SK-N-SH (cell line): ENCODE results near the gene CHERP. TPM values are rescaled to one million over a fixed set of nuclear protein-coding genes. Genes with fewer than 3 reads are reported as not detected.

Experiments
- EZH2phosphoT487 ChIP-seq: fragments of 200-600 bp; sonication (generic); IDR thresholded peaks from 2 replicates; pipeline ENCODE4 v1.6.1; 2017; ENCODE audit warnings: low read depth, mixed run types, mild to moderate bottlenecking, antibody characterized with exemption, moderate library complexity, borderline replicate concordance
- SIN3A ChIP-seq: IDR thresholded peaks from 2 replicates; pipeline ENCODE4 v1.6.1; 2012; ENCODE audit warnings: low read depth, mild to moderate bottlenecking, low read length, moderate library complexity, borderline replicate concordance
- polyA plus RNA-seq, 3 experiments: library from polyadenylated mRNA; depleted of rRNA; stranded (reverse); fragments of >200 nt; gene quantifications; 2 replicates each; pipeline ENCODE4 v1.2.3, GENCODE V29; 2012
- small RNA-seq, 7 experiments: library from RNA; depleted of rRNA; stranded (forward); fragments of <200 nt; gene quantifications; one replicate each; pipeline ENCODE3, GENCODE V24; 2012
- TF ChIP-seq, protein P1 (sequence below): fragments of 200-600 bp; sonication (generic); IDR thresholded peaks from 2 replicates; pipeline ENCODE4 v1.6.1; 2017; ENCODE audit warnings: antibody characterized with exemption, mild to moderate bottlenecking, moderate library complexity

Gene CHERP
- polyA plus RNA-seq, 1 of the 3 experiments (the other 2 are of a cell fraction): 16.8 TPM

DNA sequence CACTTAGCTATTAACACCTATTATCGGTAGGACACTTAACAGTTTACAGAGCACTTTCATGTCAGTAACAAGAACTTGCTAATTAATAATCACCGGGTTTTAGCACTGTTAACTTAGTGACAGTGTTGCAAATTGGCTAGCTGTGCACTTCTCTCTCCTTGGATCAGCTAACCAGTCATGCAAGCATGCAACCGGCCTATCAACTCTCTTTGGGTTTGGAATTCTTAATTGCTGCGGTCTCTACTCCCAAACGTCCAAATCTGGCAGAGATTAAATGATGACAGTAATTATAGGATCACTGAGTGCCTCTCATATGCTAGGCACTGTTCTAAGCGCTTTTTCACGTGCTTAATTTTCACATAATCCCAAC is 71.7 kb downstream of the CHERP start (continued):
- TF ChIP-seq, protein P1, sequence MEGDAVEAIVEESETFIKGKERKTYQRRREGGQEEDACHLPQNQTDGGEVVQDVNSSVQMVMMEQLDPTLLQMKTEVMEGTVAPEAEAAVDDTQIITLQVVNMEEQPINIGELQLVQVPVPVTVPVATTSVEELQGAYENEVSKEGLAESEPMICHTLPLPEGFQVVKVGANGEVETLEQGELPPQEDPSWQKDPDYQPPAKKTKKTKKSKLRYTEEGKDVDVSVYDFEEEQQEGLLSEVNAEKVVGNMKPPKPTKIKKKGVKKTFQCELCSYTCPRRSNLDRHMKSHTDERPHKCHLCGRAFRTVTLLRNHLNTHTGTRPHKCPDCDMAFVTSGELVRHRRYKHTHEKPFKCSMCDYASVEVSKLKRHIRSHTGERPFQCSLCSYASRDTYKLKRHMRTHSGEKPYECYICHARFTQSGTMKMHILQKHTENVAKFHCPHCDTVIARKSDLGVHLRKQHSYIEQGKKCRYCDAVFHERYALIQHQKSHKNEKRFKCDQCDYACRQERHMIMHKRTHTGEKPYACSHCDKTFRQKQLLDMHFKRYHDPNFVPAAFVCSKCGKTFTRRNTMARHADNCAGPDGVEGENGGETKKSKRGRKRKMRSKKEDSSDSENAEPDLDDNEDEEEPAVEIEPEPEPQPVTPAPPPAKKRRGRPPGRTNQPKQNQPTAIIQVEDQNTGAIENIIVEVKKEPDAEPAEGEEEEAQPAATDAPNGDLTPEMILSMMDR: no peak
- no peak for TF ChIP-seq EZH2phosphoT487
- no peak for TF ChIP-seq SIN3A
- TF ChIP-seq, all 33 proteins: peak for 0

Small RNAs within 50 kb of the gene (small RNA-seq; reads per million reads assigned to genes)
- gene RN7SL146P: 0 reads per million in 7 experiments

Other genes starting within 250 kb of the CHERP start
- gene KLF2, start 217.6 kb downstream of the CHERP start, polyA plus RNA-seq (2012; rRNA removed): 2.8 and 6.9 TPM in 2 replicates
- gene EPS15L1, start 70.5 kb downstream of the CHERP start, polyA plus RNA-seq (2012; rRNA removed): 16.0 and 18.7 TPM in 2 replicates
- gene CALR3, start 46.3 kb downstream of the CHERP start, polyA plus RNA-seq (2012; rRNA removed): not detected in 2 replicates
- 5.1 and 6.0 TPM in 2 replicates for gene C19orf44, start 46.0 kb downstream of the CHERP start, polyA plus RNA-seq (2012; rRNA removed)
- gene SLC35E1, start 30.0 kb upstream of the CHERP start, polyA plus RNA-seq (2012; rRNA removed): 23.5 and 28.4 TPM in 2 replicates
- 3.5 and 3.8 TPM in 2 replicates for gene MED26, start 85.8 kb upstream of the CHERP start, polyA plus RNA-seq (2012; rRNA removed)
- 74.2 and 79.9 TPM in 2 replicates for gene SMIM7, start 117.7 kb upstream of the CHERP start, polyA plus RNA-seq (2012; rRNA removed)
- 3.3 and 4.3 TPM in 2 replicates for gene TMEM38A, start 118.7 kb upstream of the CHERP start, polyA plus RNA-seq (2012; rRNA removed)
- not detected in 2 replicates for gene NWD1, start 177.4 kb upstream of the CHERP start, polyA plus RNA-seq (2012; rRNA removed)